A673 (cell line): ENCODE measurements around the gene HPCAL4. TPM values are rescaled to one million over a fixed set of nuclear protein-coding genes. Genes with fewer than 3 reads are reported as not detected.
A peak's percentile ranks its signal among the peaks of the same experiment; 100 is the strongest.

ENCODE experiments used
- BruUV-seq: library from RNA; stranded (reverse); fragments of 400-500 nt; replicated peaks from 2 replicates; lab custom pipeline; 2021; lab: Mats Ljungman, UMichigan
- CTCF ChIA-PET: fragments of 300-600 bp; sonication (Branson Sonifier 250); formaldehyde crosslinking; loops from one replicate; lab custom pipeline; 2022; ENCODE audit warnings: antibody characterized with exemption; lab: Charles Lee
- POLR2A ChIA-PET: fragments of 300-600 bp; sonication (Branson Sonifier 250); formaldehyde crosslinking; loops from one replicate; lab custom pipeline; 2022; ENCODE audit warnings: antibody characterized with exemption; ENCODE audit not compliant: low non-redundant PET; lab: Charles Lee
- DNase-seq: peaks from one replicate; pipeline ENCODE4 v3.0.0-alpha.2; 2015; ENCODE audit warnings: low spot score
- H3K27ac ChIP-seq: fragments of 200-600 bp; sonication (generic); 2 replicates; pipeline ENCODE4 v1.5.1; 2016; ENCODE audit warnings: mixed run types, low read depth, mild to moderate bottlenecking, mixed read lengths, antibody characterized with exemption, low read length; ENCODE audit not compliant: poor library complexity, severe bottlenecking
- H3K27me3 ChIP-seq: fragments of 200-600 bp; sonication (generic); replicated peaks from 2 replicates; pipeline ENCODE4 v1.6.1; 2017; ENCODE audit warnings: mixed run types, low read depth, mild to moderate bottlenecking, mixed read lengths, antibody characterized with exemption, low read length; ENCODE audit not compliant: insufficient read depth, poor library complexity
- H3K36me3 ChIP-seq: fragments of 200-600 bp; sonication (generic); 2 replicates; pipeline ENCODE4 v1.6.1; 2016; ENCODE audit warnings: mixed run types, mild to moderate bottlenecking, mixed read lengths, antibody characterized with exemption, low read length; ENCODE audit not compliant: insufficient read depth, poor library complexity, severe bottlenecking
- H3K4me1 ChIP-seq: fragments of 200-600 bp; sonication (generic); 2 replicates; pipeline ENCODE4 v1.6.1; 2017; ENCODE audit warnings: mixed run types, mild to moderate bottlenecking, mixed read lengths, antibody characterized with exemption, low read length; ENCODE audit not compliant: insufficient read depth, poor library complexity, severe bottlenecking
- H3K4me3 ChIP-seq: fragments of 200-600 bp; sonication (generic); 2 replicates; pipeline ENCODE4 v1.5.1; 2016; ENCODE audit warnings: low read depth, mixed run types, mild to moderate bottlenecking, mixed read lengths, low read length; ENCODE audit not compliant: poor library complexity, severe bottlenecking
- H3K9me3 ChIP-seq: fragments of 200-600 bp; sonication (generic); 2 replicates; pipeline ENCODE4 v1.6.1; 2016; ENCODE audit warnings: mixed run types, low read depth, mild to moderate bottlenecking, mixed read lengths, antibody characterized with exemption, low read length; ENCODE audit not compliant: poor library complexity, severe bottlenecking
- EZH2 ChIP-seq: fragments of 200-600 bp; sonication (generic); IDR thresholded peaks from 2 replicates; pipeline ENCODE4 v1.6.1; 2017; ENCODE audit warnings: borderline replicate concordance, low read depth, mild to moderate bottlenecking, mixed read lengths, antibody characterized with exemption, low read length; ENCODE audit not compliant: poor library complexity, severe bottlenecking
- intact Hi-C: fragments of 100-400 bp; cut with micrococcal nuclease; formaldehyde crosslinking; loops from one replicate; pipeline ENCODE4 v1.10.0; 2022; ENCODE audit not compliant: unreplicated experiment
- total RNA-seq: library from RNA; stranded (reverse); gene quantifications from 2 replicates; pipeline ENCODE4 v1.2.3, GENCODE V29; 2021
- TF ChIP-seq, protein P1 (sequence below): fragments of 300-800, 200-600 bp; sonication (generic); conservative IDR thresholded peaks from 2 replicates; pipeline ENCODE4 v1.5.1; 2017; ENCODE audit warnings: low read depth, mild to moderate bottlenecking, antibody characterized with exemption, low read length, moderate library complexity, mixed read lengths

HPCAL4 gene
- total RNA-seq, 1 experiment from 2014 or later = not detected

DNA sequence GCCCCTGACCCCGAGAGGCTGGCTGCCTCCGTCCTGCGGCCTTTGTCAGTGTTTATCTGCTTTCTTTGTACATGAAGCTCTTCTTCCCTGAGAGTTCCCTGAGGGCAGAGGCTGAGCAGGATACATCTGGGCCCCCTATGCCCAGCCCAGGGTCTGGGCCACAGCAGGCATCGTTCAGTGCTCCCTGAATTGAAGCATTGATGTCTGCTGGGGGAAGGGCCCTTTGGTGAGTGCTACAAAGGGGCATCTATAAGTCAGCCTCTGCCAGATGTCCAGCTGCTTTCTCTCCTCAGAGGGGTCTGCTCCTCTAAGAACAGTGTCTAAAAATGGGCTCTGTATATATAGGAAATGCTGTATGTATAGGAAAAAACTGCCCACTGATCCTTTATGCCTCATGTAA, 53.9 kb downstream of the HPCAL4 start:
- CTCF ChIA-PET = no interaction called here
- H3K4me1 ChIP-seq = peaks cover 11% of the 10 kb centered on the region
- no TSS peak for BruUV-seq
- no peaks in the 10 kb centered on the region for H3K27me3 ChIP-seq
- H3K36me3 ChIP-seq = no peaks in the 10 kb centered on the region
- POLR2A ChIA-PET = no interaction called here
- no peak for DNase-seq
- H3K4me3 ChIP-seq = no peak overlapping the region
- no peaks in the 10 kb centered on the region for H3K9me3 ChIP-seq
- TF ChIP-seq, protein P1, sequence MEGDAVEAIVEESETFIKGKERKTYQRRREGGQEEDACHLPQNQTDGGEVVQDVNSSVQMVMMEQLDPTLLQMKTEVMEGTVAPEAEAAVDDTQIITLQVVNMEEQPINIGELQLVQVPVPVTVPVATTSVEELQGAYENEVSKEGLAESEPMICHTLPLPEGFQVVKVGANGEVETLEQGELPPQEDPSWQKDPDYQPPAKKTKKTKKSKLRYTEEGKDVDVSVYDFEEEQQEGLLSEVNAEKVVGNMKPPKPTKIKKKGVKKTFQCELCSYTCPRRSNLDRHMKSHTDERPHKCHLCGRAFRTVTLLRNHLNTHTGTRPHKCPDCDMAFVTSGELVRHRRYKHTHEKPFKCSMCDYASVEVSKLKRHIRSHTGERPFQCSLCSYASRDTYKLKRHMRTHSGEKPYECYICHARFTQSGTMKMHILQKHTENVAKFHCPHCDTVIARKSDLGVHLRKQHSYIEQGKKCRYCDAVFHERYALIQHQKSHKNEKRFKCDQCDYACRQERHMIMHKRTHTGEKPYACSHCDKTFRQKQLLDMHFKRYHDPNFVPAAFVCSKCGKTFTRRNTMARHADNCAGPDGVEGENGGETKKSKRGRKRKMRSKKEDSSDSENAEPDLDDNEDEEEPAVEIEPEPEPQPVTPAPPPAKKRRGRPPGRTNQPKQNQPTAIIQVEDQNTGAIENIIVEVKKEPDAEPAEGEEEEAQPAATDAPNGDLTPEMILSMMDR = no peak
- no peak for TF ChIP-seq EZH2
- intact Hi-C loops = no loop called here
- no peak overlapping the region for H3K27ac ChIP-seq

DNA sequence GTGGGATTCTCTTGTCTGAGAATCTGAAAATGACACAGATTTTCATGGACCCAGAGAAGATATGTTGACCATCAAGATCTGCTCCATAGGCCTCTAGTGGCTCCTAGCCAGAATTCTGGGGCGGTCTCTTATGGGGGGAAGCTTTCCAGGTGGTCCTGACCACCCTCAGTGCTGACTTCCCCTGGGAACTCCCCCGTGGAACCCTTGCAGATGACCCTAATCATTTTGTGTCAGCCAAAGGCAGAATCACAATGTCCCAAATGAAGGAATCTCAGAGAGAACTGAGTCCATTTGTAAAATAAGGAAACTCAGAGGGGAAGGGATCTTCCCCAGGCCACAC, 55.4 kb downstream of the HPCAL4 start:
- H3K27me3 ChIP-seq = no peaks in the 10 kb centered on the region
- no peaks in the 10 kb centered on the region for H3K9me3 ChIP-seq
- no peak for DNase-seq
- ChIA-PET POLR2A (no interaction called here), CTCF (no interaction called here)
- TF ChIP-seq EZH2 = no peak
- TF ChIP-seq, protein P1 = no peak
- peaks cover 11% of the 10 kb centered on the region for H3K4me1 ChIP-seq
- intact Hi-C loops = no loop called here
- no peak overlapping the region for H3K27ac ChIP-seq
- no peak overlapping the region for H3K4me3 ChIP-seq
- no peaks in the 10 kb centered on the region for H3K36me3 ChIP-seq
- no TSS peak for BruUV-seq

DNA sequence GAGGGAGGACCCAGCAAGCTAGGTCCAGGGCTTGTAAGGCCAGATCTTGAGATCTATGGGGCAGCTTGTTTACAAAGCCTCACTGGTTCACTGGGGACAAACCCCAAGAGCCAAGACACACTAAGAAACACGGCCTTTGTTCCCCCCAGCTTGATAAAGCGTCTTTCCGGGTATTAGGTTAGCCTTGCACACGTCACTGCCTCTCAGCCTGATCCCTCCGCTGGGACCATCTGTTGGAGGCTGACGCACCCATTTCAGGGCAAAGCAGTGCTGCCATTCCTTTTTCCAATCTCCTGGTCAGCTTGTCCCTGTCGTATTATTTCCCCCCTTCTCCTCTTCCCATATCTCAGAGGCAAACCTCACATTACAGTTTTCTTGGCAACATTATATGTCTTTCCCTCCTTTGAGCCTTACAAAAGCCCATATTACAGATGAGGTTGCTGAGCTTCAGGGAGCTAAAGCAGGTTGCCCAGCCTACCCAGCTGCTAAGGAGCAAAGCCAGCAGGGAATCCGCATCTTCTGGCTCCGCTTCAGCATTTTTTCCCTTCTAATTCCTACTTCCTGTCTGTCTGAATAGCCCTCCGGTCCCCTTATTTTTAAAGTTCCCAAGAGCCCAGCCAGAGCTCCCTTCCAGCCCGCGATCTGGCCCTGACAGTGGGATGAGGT, 55.9 kb downstream of the HPCAL4 start:
- POLR2A ChIA-PET = no interaction called here
- Histone ChIP-seq H3K4me3 (no peak overlapping the region), H3K27me3 (no peaks in the 10 kb centered on the region), H3K9me3 (no peaks in the 10 kb centered on the region), H3K36me3 (no peaks in the 10 kb centered on the region), H3K4me1 (peaks cover 11% of the 10 kb centered on the region), H3K27ac (no peak overlapping the region)
- TF ChIP-seq EZH2 = no peak
- TF ChIP-seq, protein P1 = no peak
- intact Hi-C loops = no loop called here
- DNase-seq = peak; percentile 55
- CTCF ChIA-PET = interaction anchor here (0.7 kb wide), 1 partner anchor 22 kb away, joined by 3 read pairs; no protein-coding TSS in a partner anchor
- no TSS peak for BruUV-seq
